H1 (cell line): ENCODE results near the gene CNNM4. TPM values are rescaled to one million over a fixed set of nuclear protein-coding genes. Genes with fewer than 3 reads are reported as not detected.
A peak's percentile ranks its signal among the peaks of the same experiment; 100 is the strongest.

Experiments used
- CTCF ChIA-PET: fragments of 300-600 bp; sonication (Branson Sonifier 250); formaldehyde crosslinking; loops from one replicate; lab custom pipeline; 2021; ENCODE audit not compliant: partially characterized antibody; lab: Charles Lee
- POLR2A ChIA-PET: fragments of 300-600 bp; sonication (Branson Sonifier 250); formaldehyde crosslinking; loops from one replicate; lab custom pipeline; 2021; ENCODE audit warnings: inconsistent platforms; ENCODE audit not compliant: partially characterized antibody; lab: Charles Lee
- DNase-seq, 2 experiments: peaks; one replicate each; pipeline versions ENCODE4 v3.0.0 to v3.0.0-alpha.2; 2010 to 2022; ENCODE audit warnings: low spot score in 2 of 2, low read depth in 1 of 2, mixed read lengths in 1 of 2
- FAIRE-seq: peaks from 2 replicates; lab custom pipeline; 2011; peaks lifted over from hg19 to GRCh38; lab: Jason Lieb, UNC
- H2AFZ ChIP-seq: 2 replicates; pipeline ENCODE4 v1.8.1; 2012; ENCODE audit warnings: low read length, inconsistent platforms
- H2AK5ac ChIP-seq: 2 replicates; pipeline ENCODE4 v1.6.1; 2013; ENCODE audit warnings: low read depth, low read length
- H2BK120ac ChIP-seq: replicated peaks from 2 replicates; pipeline ENCODE3; 2013; ENCODE audit warnings: low read depth, low read length, inconsistent platforms
- H2BK12ac ChIP-seq: 2 replicates; pipeline ENCODE4 v1.6.1; 2013; ENCODE audit warnings: low read depth, low read length
- H2BK15ac ChIP-seq: 2 replicates; pipeline ENCODE4 v1.6.1; 2013; ENCODE audit warnings: low read length
- H2BK20ac ChIP-seq: 2 replicates; pipeline ENCODE4 v1.6.1; 2013; ENCODE audit warnings: low read length
- H2BK5ac ChIP-seq: 2 replicates; pipeline ENCODE4 v1.6.1; 2013; ENCODE audit warnings: low read depth, low read length
- H3K14ac ChIP-seq: 2 replicates; pipeline ENCODE4 v1.6.1; 2013; ENCODE audit warnings: inconsistent platforms; ENCODE audit not compliant: insufficient read length
- H3K18ac ChIP-seq: 2 replicates; pipeline ENCODE4 v1.6.1; 2013; ENCODE audit warnings: low read length; ENCODE audit errors: extremely low read depth
- H3K23ac ChIP-seq: 2 replicates; pipeline ENCODE4 v1.6.1; 2013; ENCODE audit warnings: inconsistent platforms; ENCODE audit not compliant: insufficient read length
- H3K23me2 ChIP-seq: 2 replicates; pipeline ENCODE4 v1.6.1; 2013; ENCODE audit warnings: low read depth, low read length
- H3K27ac ChIP-seq: 2 replicates; pipeline ENCODE4 v1.6.1; 2011; ENCODE audit warnings: low read depth, low read length, inconsistent platforms
- H3K27me3 ChIP-seq, 4 experiments: replicated peaks in 1 of 4; 1 replicate in 1 of 4; 2 replicates in 3 of 4; pipeline versions ENCODE4 v1.6.1 to v1.8.1; 2011 to 2013; ENCODE audit warnings: low read length in 3 of 4, mild to moderate bottlenecking in 3 of 4, inconsistent platforms in 2 of 4, mixed read lengths in 2 of 4, moderate library complexity in 1 of 4; ENCODE audit not compliant: control insufficient read depth in 3 of 4, insufficient read depth in 3 of 4; ENCODE audit errors: extremely low read depth in 1 of 4
- H3K36me3 ChIP-seq, 4 experiments: 2 replicates each; pipeline versions ENCODE4 v1.6.1 to v1.8.1; 2011 to 2013; ENCODE audit warnings: mild to moderate bottlenecking in 4 of 4, low read length in 3 of 4, moderate library complexity in 2 of 4, control low read depth in 1 of 4, inconsistent platforms in 1 of 4; ENCODE audit not compliant: insufficient read depth in 4 of 4, control insufficient read depth in 2 of 4
- H3K4ac ChIP-seq: replicated peaks from 2 replicates; pipeline ENCODE3; 2013; ENCODE audit warnings: low read length, low read depth, mixed read lengths, inconsistent platforms; ENCODE audit not compliant: insufficient read length
- H3K4me1 ChIP-seq, 4 experiments: replicated peaks in 1 of 4; 1 replicate in 1 of 4; 2 replicates in 3 of 4; pipeline versions ENCODE4 v1.6.1 to v1.8.1; 2011 to 2013; ENCODE audit warnings: low read length in 3 of 4, inconsistent platforms in 2 of 4, mixed read lengths in 1 of 4; ENCODE audit not compliant: insufficient read depth in 4 of 4, control insufficient read depth in 3 of 4
- H3K4me2 ChIP-seq, 2 experiments: 2 replicates each; pipeline versions ENCODE4 v1.6.1 to v1.8.1; 2011 to 2013; ENCODE audit warnings: low read depth in 2 of 2, low read length in 2 of 2, control low read depth in 1 of 2, inconsistent platforms in 1 of 2, mild to moderate bottlenecking in 1 of 2; ENCODE audit not compliant: insufficient read depth in 1 of 2
- H3K4me3 ChIP-seq, 4 experiments: fragments of 200-600, 300-600 bp in 1 of 4; sonication (generic), shearing (Covaris generic), sonication (Bioruptor Twin) in 1 of 4; 2 replicates each; pipeline versions ENCODE4 v1.5.1 to v1.8.1; 2011 to 2016; ENCODE audit warnings: low read length in 4 of 4, low read depth in 3 of 4, control low read depth in 2 of 4, inconsistent platforms in 2 of 4, mild to moderate bottlenecking in 2 of 4, mixed read lengths in 1 of 4, moderate library complexity in 1 of 4; ENCODE audit not compliant: insufficient read depth in 2 of 4; ENCODE audit errors: extremely low read depth in 1 of 4
- H3K56ac ChIP-seq: replicated peaks from 2 replicates; pipeline ENCODE3; 2013; ENCODE audit warnings: low read depth, mild to moderate bottlenecking, mixed read lengths, low read length, inconsistent platforms; ENCODE audit not compliant: insufficient read length
- H3K79me1 ChIP-seq: 2 replicates; pipeline ENCODE4 v1.6.1; 2013; ENCODE audit warnings: low read depth, low read length, control low read depth
- H3K79me2 ChIP-seq, 2 experiments: 2 replicates each; pipeline versions ENCODE4 v1.6.1 to v1.8.1; 2012 to 2013; ENCODE audit warnings: low read length in 2 of 2, mild to moderate bottlenecking in 2 of 2, inconsistent platforms in 1 of 2; ENCODE audit not compliant: insufficient read depth in 2 of 2, control insufficient read depth in 1 of 2
- H3K9ac ChIP-seq, 4 experiments: replicated peaks in 1 of 4; 1 replicate in 1 of 4; 2 replicates in 3 of 4; pipeline versions ENCODE4 v1.6.1 to v1.8.1; 2011 to 2013; ENCODE audit warnings: low read depth in 3 of 4, low read length in 3 of 4, control low read depth in 2 of 4, mild to moderate bottlenecking in 2 of 4, moderate library complexity in 2 of 4, inconsistent platforms in 1 of 4; ENCODE audit errors: extremely low read depth in 1 of 4
- H3K9me3 ChIP-seq, 2 experiments: 2 replicates each; pipeline versions ENCODE4 v1.6.1 to v1.8.1; 2012 to 2013; ENCODE audit warnings: mild to moderate bottlenecking in 2 of 2, moderate library complexity in 2 of 2, control low read depth in 1 of 2, inconsistent platforms in 1 of 2, low read depth in 1 of 2, low read length in 1 of 2, mixed read lengths in 1 of 2; ENCODE audit not compliant: insufficient read depth in 2 of 2
- H4K20me1 ChIP-seq, 2 experiments: replicated peaks in 1 of 2; 2 replicates each; pipeline versions ENCODE3 to v1.8.1; 2011 to 2013; ENCODE audit warnings: inconsistent platforms in 2 of 2, low read length in 2 of 2, mild to moderate bottlenecking in 1 of 2; ENCODE audit not compliant: insufficient read depth in 2 of 2, control insufficient read depth in 1 of 2
- H4K5ac ChIP-seq: 2 replicates; pipeline ENCODE4 v1.6.1; 2013; ENCODE audit warnings: low read length, low read depth, mixed read lengths, inconsistent platforms; ENCODE audit not compliant: insufficient read length
- H4K8ac ChIP-seq: 2 replicates; pipeline ENCODE4 v1.8.0; 2013; ENCODE audit warnings: mild to moderate bottlenecking, moderate library complexity, low read length, inconsistent platforms; ENCODE audit not compliant: insufficient read depth; ENCODE audit errors: extremely low read depth
- H4K91ac ChIP-seq: replicated peaks from 2 replicates; pipeline ENCODE3; 2013; ENCODE audit warnings: low read length, mixed read lengths, inconsistent platforms; ENCODE audit not compliant: insufficient read length
- MAX ChIP-seq: IDR thresholded peaks from 2 replicates; pipeline ENCODE4 v1.6.1; 2012; ENCODE audit warnings: inconsistent platforms
- TAF1 ChIP-seq: IDR thresholded peaks from 2 replicates; pipeline ENCODE4 v1.6.1; 2011; ENCODE audit warnings: mild to moderate bottlenecking, low read depth, low read length
- TAF7 ChIP-seq: optimal IDR thresholded peaks from 2 replicates; pipeline ENCODE3; 2011; ENCODE audit warnings: low read depth, mild to moderate bottlenecking, inconsistent platforms, low read length, moderate library complexity, borderline replicate concordance
- WGBS, 2 experiments: shearing (Covaris generic) in 1 of 2; methylation state at CpG; one replicate each; pipeline versions ENCODE4 v1.1.6 to v1.1.7; 2013 to 2015; ENCODE audit warnings: low lambda C conversion rate in 2 of 2, mixed read lengths in 2 of 2, inconsistent platforms in 1 of 2, low coverage in 1 of 2, missing lambda C conversion rate in 1 of 2; ENCODE audit not compliant: insufficient replicate concordance in 2 of 2, insufficient coverage in 1 of 2, insufficient read length in 1 of 2; ENCODE audit errors: extremely low coverage in 1 of 2, missing lambda C conversion rate in 1 of 2; 5-methylcytosine and 5-hydroxymethylcytosine counted together
- polyA plus RNA-seq, 7 experiments: library from polyadenylated mRNA; depleted of rRNA in 3 of 7; stranded (reverse) in 5 of 7; unstranded in 2 of 7; fragments of >200 nt in 5 of 7; fragments of 200-250 nt in 2 of 7; gene quantifications; 1 replicate in 5 of 7; 2 replicates in 1 of 7; 4 replicates in 1 of 7; pipeline versions ENCODE4 v1.2.1 to v1.2.3, GENCODE V29; 2011 to 2013; ENCODE audit warnings: missing spikeins in 2 of 7, mixed read lengths in 2 of 7
- total RNA-seq: library from RNA; stranded (reverse); fragmentation: NEBNext Ultra II Directional; extraction: Animal tissue kit (Norgen Biotek cat#: 25700); gene quantifications from 2 replicates; pipeline ENCODE4 v1.2.1, GENCODE V29; 2021

Gene CNNM4
- total and polyA plus RNA-seq, 2 of the 8 experiments (the other 6 are each of a cell fraction or from before 2014, with no cell fraction given): 10.3 to 11.0 TPM

GRCh38 chr2:96832408-96832753 is 71.7 kb downstream of the CNNM4 start:
- no peaks in the 10 kb centered on the region for H3K9me3 ChIP-seq
- H3K4ac ChIP-seq: no peak overlapping the region
- H3K27ac ChIP-seq: peak overlapping the region; percentile 69; the same call in 1 of the 2 replicates
- H2BK15ac ChIP-seq: 0 out of 2 replicates have a peak overlapping the region, but pooled peaks have one; percentile 61
- H2AK5ac ChIP-seq: 0 out of 2 replicates have a peak overlapping the region, but pooled peaks have one; percentile 32
- ChIA-PET POLR2A (interaction anchor here (1.1 to 4.4 kb wide), 8 partner anchors 12 to 74 kb away, joined by 3 to 39 read pairs (median 6); partner anchors contain the start of genes ANKRD23, ANKRD39 and CNNM3), CTCF (interaction anchor here (1.7 to 4.5 kb wide), 5 partner anchors 10 to 70 kb away, joined by 4 to 30 read pairs (median 6); partner anchors contain the start of genes ANKRD39 and CNNM3)
- peak overlapping the region; percentile 60 to 75 for H3K4me2 ChIP-seq
- H3K4me3 ChIP-seq: peak overlapping the region in 1 of 4 experiments; percentile 50; a peak in 2 of 8 replicates
- peak overlapping the region; percentile 60; the same call in 1 of the 2 replicates for H3K18ac ChIP-seq
- no peak overlapping the region for H4K5ac ChIP-seq
- no peak overlapping the region for H3K14ac ChIP-seq
- H2BK20ac ChIP-seq: no peak overlapping the region
- TF ChIP-seq TAF7 (no peak), TAF1 (no peak), MAX (no peak)
- H3K4me1 ChIP-seq: peaks cover 3 to 18% (median 13%) of the 10 kb centered on the region in 4 experiments
- no peak overlapping the region for H3K9ac ChIP-seq
- no peak overlapping the region for H2BK120ac ChIP-seq
- FAIRE-seq: no peak
- DNase-seq: no peak
- peaks cover 3% of the 10 kb centered on the region; the same call in 1 of the 2 replicates for H3K79me1 ChIP-seq
- H2BK12ac ChIP-seq: 0 out of 2 replicates have a peak overlapping the region, but pooled peaks have one; percentile 27
- no peak overlapping the region for H2AFZ ChIP-seq
- H3K56ac ChIP-seq: no peak overlapping the region
- H3K27me3 ChIP-seq: no peaks in the 10 kb centered on the region
- 62% methylated on average over 11 of the region's 11 CpGs; no CpG with 5 or more reads in 1 of the 2 experiments for WGBS, 2 experiments
- H3K23me2 ChIP-seq: no peaks in the 10 kb centered on the region; the same call in 1 of the 2 replicates
- H4K91ac ChIP-seq: no peak overlapping the region
- peaks cover 19 to 59% (median 29%) of the 10 kb centered on the region in 4 experiments for H3K36me3 ChIP-seq
- no peaks in the 10 kb centered on the region for H3K79me2 ChIP-seq
- peaks cover 0 to 6% of the 10 kb centered on the region in 2 experiments for H4K20me1 ChIP-seq
- no peak overlapping the region for H3K23ac ChIP-seq
- peak overlapping the region; percentile 71; the same call in 1 of the 2 replicates for H2BK5ac ChIP-seq
- no peak overlapping the region; the same call in 1 of the 2 replicates for H4K8ac ChIP-seq
